Measurements from ENCODE around the gene ENPP1.

DNA sequence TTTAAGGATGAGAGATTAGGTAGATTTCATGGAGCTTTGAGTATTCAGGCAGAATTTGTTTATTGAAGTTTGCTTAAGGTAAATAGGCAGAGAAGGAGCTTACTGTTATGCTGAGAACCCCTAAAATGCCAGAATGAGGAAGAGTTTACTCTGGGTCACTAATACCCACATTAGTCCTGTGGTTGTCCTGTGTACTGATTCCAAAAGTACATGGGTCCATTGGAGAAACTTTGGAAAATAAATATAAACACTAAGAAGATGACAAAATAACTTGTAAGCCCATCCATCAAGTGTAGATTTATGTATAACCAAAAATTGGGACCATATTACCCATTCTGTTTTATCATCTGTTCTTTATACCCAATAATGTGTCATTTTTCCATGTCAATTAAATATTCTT, 31.6 kb downstream of the ENPP1 start:
- TF ChIP-seq CTCF (IDR thresholded peaks at IDR 0.05) (no peak), POLR2A (IDR thresholded peaks at IDR 0.05) (no peak)
